GM12891 (cell line): ENCODE measurements around the gene MAPRE2.

Experiments used
- POLR2A ChIP-seq: IDR thresholded peaks from 2 replicates; pipeline ENCODE4 v1.6.1; 2011; ENCODE audit warnings: low read depth, low read length, control low read depth
- POLR2AphosphoS5 ChIP-seq: IDR thresholded peaks from 2 replicates; pipeline ENCODE4 v1.6.1; 2011; ENCODE audit warnings: low read depth, low read length, control low read depth
- POU2F2 ChIP-seq: IDR thresholded peaks from 2 replicates; pipeline ENCODE4 v1.6.1; 2011; ENCODE audit warnings: low read depth, mild to moderate bottlenecking, control low read depth, low read length, moderate library complexity
- SPI1 ChIP-seq: IDR thresholded peaks from 2 replicates; pipeline ENCODE4 v1.6.1; 2011; ENCODE audit warnings: low read depth, low read length, control low read depth
- TAF1 ChIP-seq: IDR thresholded peaks from 2 replicates; pipeline ENCODE4 v1.6.1; 2011; ENCODE audit warnings: low read depth, low read length, control low read depth

GRCh38 chr18:35172451-35173035 is 131.3 kb downstream of the MAPRE2 start:
- TF ChIP-seq POLR2AphosphoS5 (no peak), POLR2A (no peak), TAF1 (no peak), SPI1 (no peak), POU2F2 (no peak)
